Peyer's patch (tissue), 4 donors: ENCODE data around the gene GPC6. TPM values are rescaled to one million over a fixed set of nuclear protein-coding genes. Genes with fewer than 3 reads are reported as not detected.

Source experiments
- DNase-seq, 3 donors: peaks; one replicate each; pipeline ENCODE4 v3.0.0-alpha.2; 2017 to 2019
- H3K27ac ChIP-seq, 4 donors: fragments of 200-600 bp; sonication (generic); one replicate each; pipeline ENCODE4 v1.5.1; 2016 to 2019
- H3K27me3 ChIP-seq, 2 donors: fragments of 200-600 bp; sonication (generic); one replicate each; pipeline ENCODE4 v1.5.1; 2019
- H3K36me3 ChIP-seq, 3 donors: fragments of 200-600 bp; sonication (generic); one replicate each; pipeline ENCODE4 v1.5.1; 2016 to 2019
- H3K4me1 ChIP-seq, 4 donors: fragments of 200-600 bp; sonication (generic); one replicate each; pipeline ENCODE4 v1.5.1; 2016 to 2019
- H3K4me3 ChIP-seq, 4 donors: fragments of 200-600 bp; sonication (generic); 1 replicate in 3 of 4; 2 replicates in 1 of 4; pipeline ENCODE4 v1.5.1; 2016 to 2019; ENCODE audit warnings: mild to moderate bottlenecking in 1 of 4
- H3K9me3 ChIP-seq, 4 donors: fragments of 200-600 bp; sonication (generic); one replicate each; pipeline ENCODE4 v1.5.1; 2016 to 2019; ENCODE audit warnings: mild to moderate bottlenecking in 1 of 4
- POLR2A ChIP-seq, 2 donors: fragments of 450-650 bp; IDR thresholded peaks; one replicate each; pipeline ENCODE4 v1.5.1; 2017; ENCODE audit warnings: antibody characterized with exemption in 2 of 2, mild to moderate bottlenecking in 2 of 2, moderate library complexity in 2 of 2
- total RNA-seq, 4 donors: library from RNA; depleted of rRNA; stranded (reverse); fragments of >200 nt; gene quantifications; one replicate each; pipeline ENCODE4 v1.1.0, GENCODE V29; 2016
- TF ChIP-seq, protein P1 (sequence below), 6 experiments: fragments of 450-650 bp in 4 of 6; fragments of 200-600 bp in 2 of 6; sonication (generic) in 1 of 6; IDR thresholded peaks; one replicate each; pipeline ENCODE4 v1.5.1; 2017 to 2019; ENCODE audit warnings: antibody characterized with exemption in 6 of 6, mild to moderate bottlenecking in 3 of 6, moderate library complexity in 1 of 6

Gene GPC6
- total RNA-seq, 4 donors from 2014 or later: 1.6 to 13.2 (median 2.6) TPM

DNA sequence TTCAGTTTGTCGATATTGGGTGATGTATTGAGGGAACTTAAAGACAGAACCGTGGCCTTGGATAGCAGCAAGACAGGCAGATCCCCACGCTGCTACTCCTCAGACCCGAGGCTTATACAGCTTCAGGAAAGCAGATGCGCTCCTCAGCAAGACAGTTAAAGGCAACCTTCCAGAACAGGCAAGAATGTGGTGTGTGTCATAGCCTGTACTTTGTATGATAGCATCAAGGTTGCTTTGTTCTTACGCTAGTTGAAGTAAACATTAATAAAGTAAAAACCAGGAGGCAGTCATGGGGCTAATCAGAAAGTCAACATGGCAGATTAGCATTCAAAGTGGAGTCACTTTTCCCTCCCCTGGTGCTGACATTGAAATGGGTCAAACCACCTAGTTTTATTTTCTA, 779.7 kb downstream of the GPC6 start:
- TF ChIP-seq, protein P1, sequence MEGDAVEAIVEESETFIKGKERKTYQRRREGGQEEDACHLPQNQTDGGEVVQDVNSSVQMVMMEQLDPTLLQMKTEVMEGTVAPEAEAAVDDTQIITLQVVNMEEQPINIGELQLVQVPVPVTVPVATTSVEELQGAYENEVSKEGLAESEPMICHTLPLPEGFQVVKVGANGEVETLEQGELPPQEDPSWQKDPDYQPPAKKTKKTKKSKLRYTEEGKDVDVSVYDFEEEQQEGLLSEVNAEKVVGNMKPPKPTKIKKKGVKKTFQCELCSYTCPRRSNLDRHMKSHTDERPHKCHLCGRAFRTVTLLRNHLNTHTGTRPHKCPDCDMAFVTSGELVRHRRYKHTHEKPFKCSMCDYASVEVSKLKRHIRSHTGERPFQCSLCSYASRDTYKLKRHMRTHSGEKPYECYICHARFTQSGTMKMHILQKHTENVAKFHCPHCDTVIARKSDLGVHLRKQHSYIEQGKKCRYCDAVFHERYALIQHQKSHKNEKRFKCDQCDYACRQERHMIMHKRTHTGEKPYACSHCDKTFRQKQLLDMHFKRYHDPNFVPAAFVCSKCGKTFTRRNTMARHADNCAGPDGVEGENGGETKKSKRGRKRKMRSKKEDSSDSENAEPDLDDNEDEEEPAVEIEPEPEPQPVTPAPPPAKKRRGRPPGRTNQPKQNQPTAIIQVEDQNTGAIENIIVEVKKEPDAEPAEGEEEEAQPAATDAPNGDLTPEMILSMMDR (IDR thresholded peaks at IDR 0.05): no peak
- no peak for TF ChIP-seq POLR2A (IDR thresholded peaks at IDR 0.05)
- no peaks in the 10 kb centered on the region for H3K27me3 ChIP-seq
- H3K9me3 ChIP-seq: no peaks in the 10 kb centered on the region
- H3K4me1 ChIP-seq: no peaks in the 10 kb centered on the region
- H3K4me3 ChIP-seq: no peak overlapping the region
- DNase-seq: no peak
- no peaks in the 10 kb centered on the region for H3K36me3 ChIP-seq
- no peak overlapping the region for H3K27ac ChIP-seq

- DNase-seq: no peak
- H3K27ac ChIP-seq: no peak overlapping the region
- no peak overlapping the region for H3K4me3 ChIP-seq
- TF ChIP-seq, protein P1 (IDR thresholded peaks at IDR 0.05): no peak
- TF ChIP-seq POLR2A (IDR thresholded peaks at IDR 0.05): no peak
- no peaks in the 10 kb centered on the region for H3K9me3 ChIP-seq
- H3K4me1 ChIP-seq: no peaks in the 10 kb centered on the region
- H3K36me3 ChIP-seq: no peaks in the 10 kb centered on the region
- H3K27me3 ChIP-seq: no peaks in the 10 kb centered on the region
Observed at GRCh38 chr13:94007072-94007471, 780.5 kb downstream of the GPC6 start.

- no peaks in the 10 kb centered on the region for H3K27me3 ChIP-seq
- H3K36me3 ChIP-seq: no peaks in the 10 kb centered on the region
- no peak overlapping the region for H3K4me3 ChIP-seq
- TF ChIP-seq, protein P1 (IDR thresholded peaks at IDR 0.05): no peak
- no peak for TF ChIP-seq POLR2A (IDR thresholded peaks at IDR 0.05)
- H3K27ac ChIP-seq: no peak overlapping the region
- H3K9me3 ChIP-seq: no peaks in the 10 kb centered on the region
- DNase-seq: no peak
- H3K4me1 ChIP-seq: no peaks in the 10 kb centered on the region
Observed at GRCh38 chr13:94009701-94010100, 783.1 kb downstream of the GPC6 start.

DNA sequence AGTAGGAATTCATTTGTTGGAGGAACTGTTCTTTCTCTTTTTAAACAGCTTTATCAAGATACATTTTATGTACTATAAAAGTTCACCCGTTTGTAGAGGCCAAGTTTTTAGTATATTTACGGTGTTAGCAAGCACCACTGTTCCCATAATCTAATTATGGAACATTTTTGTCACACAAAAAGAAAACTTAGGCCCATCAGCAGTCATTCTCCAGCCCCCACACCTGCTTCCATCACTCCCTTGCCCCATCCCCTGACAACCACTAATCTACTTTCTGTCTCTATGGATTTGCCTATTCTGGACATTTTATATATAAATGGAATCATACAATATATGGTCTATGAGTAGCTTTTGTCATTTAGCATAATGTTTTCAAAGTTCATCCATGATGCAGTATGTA, 787.9 kb downstream of the GPC6 start:
- no peak overlapping the region for H3K27ac ChIP-seq
- no peak for TF ChIP-seq POLR2A (IDR thresholded peaks at IDR 0.05)
- TF ChIP-seq, protein P1 (IDR thresholded peaks at IDR 0.05): no peak
- H3K4me3 ChIP-seq: no peak overlapping the region
- no peaks in the 10 kb centered on the region for H3K9me3 ChIP-seq
- no peaks in the 10 kb centered on the region for H3K27me3 ChIP-seq
- no peaks in the 10 kb centered on the region for H3K36me3 ChIP-seq
- H3K4me1 ChIP-seq: no peaks in the 10 kb centered on the region
- DNase-seq: no peak

- TF ChIP-seq, protein P1 (IDR thresholded peaks at IDR 0.05): no peak
- TF ChIP-seq POLR2A (IDR thresholded peaks at IDR 0.05): no peak
Observed at GRCh38 chr13:94020426-94020825, 793.8 kb downstream of the GPC6 start.

DNA sequence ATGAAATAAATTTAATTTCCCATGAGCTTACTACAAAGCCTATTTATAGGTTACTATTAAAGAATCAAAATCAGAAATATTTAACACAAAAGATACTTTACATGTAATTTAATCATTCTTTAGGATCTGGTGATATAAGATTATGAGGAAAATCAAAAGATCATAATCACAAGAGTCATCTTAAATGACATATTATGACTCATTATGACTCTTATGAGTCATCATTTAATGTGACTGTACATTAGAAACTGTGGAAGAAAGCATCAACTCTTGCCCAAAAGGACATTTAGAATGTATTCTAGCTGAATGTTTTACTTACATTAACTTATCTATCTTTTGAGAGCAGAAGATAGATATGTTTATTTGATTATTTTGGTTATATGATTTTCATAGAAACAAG, 794.2 kb downstream of the GPC6 start:
- TF ChIP-seq POLR2A (IDR thresholded peaks at IDR 0.05): no peak
- TF ChIP-seq, protein P1 (IDR thresholded peaks at IDR 0.05): no peak

More at GRCh38 chr13:94020426-94020825, 793.8 kb downstream of the GPC6 start:
- no peaks in the 10 kb centered on the region for H3K4me1 ChIP-seq
- no peak overlapping the region for H3K4me3 ChIP-seq
- H3K27ac ChIP-seq: no peak overlapping the region
- H3K9me3 ChIP-seq: no peaks in the 10 kb centered on the region
- H3K27me3 ChIP-seq: no peaks in the 10 kb centered on the region
- H3K36me3 ChIP-seq: no peaks in the 10 kb centered on the region
- DNase-seq: no peak

More for the DNA sequence above, 794.2 kb downstream of the GPC6 start:
- no peak overlapping the region for H3K4me3 ChIP-seq
- DNase-seq: no peak
- H3K9me3 ChIP-seq: no peaks in the 10 kb centered on the region
- H3K27ac ChIP-seq: no peak overlapping the region
- H3K27me3 ChIP-seq: no peaks in the 10 kb centered on the region
- no peaks in the 10 kb centered on the region for H3K36me3 ChIP-seq
- no peaks in the 10 kb centered on the region for H3K4me1 ChIP-seq
